H9 (cell line): ENCODE results near the gene FSTL4. TPM values are rescaled to one million over a fixed set of nuclear protein-coding genes. Genes with fewer than 3 reads are reported as not detected.

ENCODE experiments used
- DNase-seq: peaks from one replicate; pipeline ENCODE4 v3.0.0-alpha.2; 2017
- H2AFZ ChIP-seq: one replicate; pipeline ENCODE4 v1.6.1; 2013; ENCODE audit warnings: mild to moderate bottlenecking, low read length, control low read depth, moderate library complexity
- H2AK5ac ChIP-seq: 2 replicates; pipeline ENCODE4 v1.6.1; 2013; ENCODE audit warnings: low read length, control low read depth, mixed read lengths; ENCODE audit not compliant: insufficient read length
- H2BK120ac ChIP-seq: one replicate; pipeline ENCODE4 v1.6.1; 2013; ENCODE audit warnings: low read depth, mild to moderate bottlenecking, low read length, control low read depth, inconsistent platforms; ENCODE audit not compliant: poor library complexity, severe bottlenecking
- H2BK12ac ChIP-seq: 2 replicates; pipeline ENCODE4 v1.6.1; 2013; ENCODE audit warnings: low read length, control low read depth, mixed read lengths, low read depth; ENCODE audit not compliant: insufficient read length
- H2BK15ac ChIP-seq: 2 replicates; pipeline ENCODE4 v1.6.1; 2013; ENCODE audit warnings: low read depth, low read length, control low read depth
- H2BK20ac ChIP-seq: one replicate; pipeline ENCODE4 v1.6.1; 2013; ENCODE audit warnings: low read depth, mild to moderate bottlenecking, low read length, control low read depth, inconsistent platforms; ENCODE audit not compliant: poor library complexity, severe bottlenecking
- H2BK5ac ChIP-seq: 2 replicates; pipeline ENCODE4 v1.6.1; 2013; ENCODE audit warnings: low read length, control low read depth, mixed read lengths; ENCODE audit not compliant: insufficient read length
- H3K14ac ChIP-seq: 2 replicates; pipeline ENCODE4 v1.6.1; 2013; ENCODE audit warnings: low read length, control low read depth; ENCODE audit not compliant: insufficient read depth
- H3K18ac ChIP-seq: 2 replicates; pipeline ENCODE4 v1.6.1; 2013; ENCODE audit warnings: low read depth, mild to moderate bottlenecking, mixed read lengths, low read length, control low read depth; ENCODE audit not compliant: insufficient read length
- H3K23ac ChIP-seq: 2 replicates; pipeline ENCODE4 v1.6.1; 2013; ENCODE audit warnings: low read length, control low read depth, mixed read lengths, low read depth; ENCODE audit not compliant: insufficient read length
- H3K23me2 ChIP-seq: 2 replicates; pipeline ENCODE4 v1.6.1; 2013; ENCODE audit warnings: low read depth, mild to moderate bottlenecking, mixed read lengths, low read length, control low read depth; ENCODE audit not compliant: insufficient read length, poor library complexity, severe bottlenecking
- H3K27ac ChIP-seq: 2 replicates; pipeline ENCODE4 v1.5.1; 2013; ENCODE audit warnings: low read length, control low read depth, mixed read lengths, low read depth; ENCODE audit not compliant: insufficient read length
- H3K27me3 ChIP-seq: 2 replicates; pipeline ENCODE4 v1.6.1; 2013; ENCODE audit warnings: low read length, control low read depth, inconsistent platforms; ENCODE audit not compliant: insufficient read depth
- H3K4ac ChIP-seq: 2 replicates; pipeline ENCODE4 v1.6.1; 2013; ENCODE audit warnings: low read depth, mild to moderate bottlenecking, control low read depth, inconsistent platforms, low read length, moderate library complexity
- H3K4me1 ChIP-seq: 2 replicates; pipeline ENCODE4 v1.6.1; 2013; ENCODE audit warnings: low read length, control low read depth, inconsistent platforms; ENCODE audit not compliant: insufficient read depth
- H3K4me2 ChIP-seq: 2 replicates; pipeline ENCODE4 v1.6.1; 2013; ENCODE audit warnings: low read length, control low read depth, mixed read lengths; ENCODE audit not compliant: insufficient read length, insufficient read depth
- H3K56ac ChIP-seq: 2 replicates; pipeline ENCODE4 v1.6.1; 2013; ENCODE audit warnings: low read depth, mild to moderate bottlenecking, mixed read lengths, low read length, control low read depth; ENCODE audit not compliant: insufficient read length
- H3K79me1 ChIP-seq: 2 replicates; pipeline ENCODE4 v1.6.1; 2013; ENCODE audit warnings: low read depth, mild to moderate bottlenecking, moderate library complexity, low read length, control low read depth, inconsistent platforms; ENCODE audit not compliant: insufficient read depth, poor library complexity, severe bottlenecking
- H3K79me2 ChIP-seq: 2 replicates; pipeline ENCODE4 v1.6.1; 2013; ENCODE audit warnings: low read length, control low read depth, inconsistent platforms; ENCODE audit not compliant: insufficient read depth
- H3K9ac ChIP-seq: 2 replicates; pipeline ENCODE4 v1.6.1; 2013; ENCODE audit warnings: low read length, control low read depth, mixed read lengths; ENCODE audit not compliant: insufficient read length; ENCODE audit errors: extremely low read depth
- H3K9me3 ChIP-seq: one replicate; pipeline ENCODE4 v1.6.1; 2013; ENCODE audit warnings: low read depth, low read length, inconsistent platforms; ENCODE audit not compliant: control insufficient read depth
- H3T11ph ChIP-seq: one replicate; pipeline ENCODE4 v1.6.1; 2013; ENCODE audit warnings: mild to moderate bottlenecking, low read length, control low read depth, inconsistent platforms
- H4K20me1 ChIP-seq: one replicate; pipeline ENCODE4 v1.6.1; 2013; ENCODE audit not compliant: control insufficient read depth, insufficient read length, insufficient read depth
- H4K5ac ChIP-seq: 2 replicates; pipeline ENCODE4 v1.6.1; 2013; ENCODE audit warnings: low read depth, mild to moderate bottlenecking, mixed read lengths, low read length, control low read depth; ENCODE audit not compliant: insufficient read length
- H4K8ac ChIP-seq: replicated peaks from 2 replicates; pipeline ENCODE4 v1.6.1; 2013; ENCODE audit warnings: low read length, control low read depth, mixed read lengths, low read depth; ENCODE audit not compliant: insufficient read length
- H4K91ac ChIP-seq: 2 replicates; pipeline ENCODE4 v1.6.1; 2013; ENCODE audit warnings: low read depth, mild to moderate bottlenecking, moderate library complexity, mixed read lengths, low read length, control low read depth; ENCODE audit not compliant: insufficient read length
- H3K27ac Mint-ChIP-seq, 3 experiments: 2 replicates in 2 of 3; 3 replicates in 1 of 3; pipeline ENCODE4 v1.8.0; 2020 to 2021; ENCODE audit warnings: mixed read lengths in 3 of 3, mild to moderate bottlenecking in 1 of 3, moderate library complexity in 1 of 3
- H3K27me3 Mint-ChIP-seq: 2 replicates; pipeline ENCODE4 v1.8.0; 2021; ENCODE audit warnings: low read depth, mild to moderate bottlenecking, moderate library complexity, mixed read lengths
- H3K36me3 Mint-ChIP-seq, 3 experiments: 2 replicates in 2 of 3; 3 replicates in 1 of 3; pipeline ENCODE4 v1.8.0; 2020 to 2021; ENCODE audit warnings: low read depth in 3 of 3, mixed read lengths in 3 of 3; ENCODE audit not compliant: insufficient read depth in 1 of 3
- H3K4me1 Mint-ChIP-seq, 2 experiments: 2 replicates each; pipeline ENCODE4 v1.8.0; 2020; ENCODE audit warnings: mixed read lengths in 2 of 2
- H3K4me3 Mint-ChIP-seq, 2 experiments: 2 replicates in 1 of 2; 3 replicates in 1 of 2; pipeline ENCODE4 v1.8.0; 2020 to 2021; ENCODE audit warnings: mild to moderate bottlenecking in 2 of 2, mixed read lengths in 2 of 2, moderate library complexity in 1 of 2
- H3K9me3 Mint-ChIP-seq, 2 experiments: 2 replicates in 1 of 2; 3 replicates in 1 of 2; pipeline ENCODE4 v1.8.0; 2020; ENCODE audit warnings: mild to moderate bottlenecking in 2 of 2, mixed read lengths in 2 of 2, moderate library complexity in 1 of 2
- CTCF ChIP-seq: fragments of 200-600 bp; sonication (generic); conservative IDR thresholded peaks from 3 replicates; pipeline ENCODE4 v1.8.0; 2021; ENCODE audit warnings: antibody characterized with exemption, mild to moderate bottlenecking
- WGBS: extraction: QIAGEN DNeasy Blood & Tissue Kit; methylation state at CpG from one replicate; pipeline ENCODE4 v1.1.7; 2013; ENCODE audit warnings: missing lambda C conversion rate, low lambda C conversion rate, mixed read lengths; ENCODE audit not compliant: insufficient read length; ENCODE audit errors: extremely low coverage; 5-methylcytosine and 5-hydroxymethylcytosine counted together
- total RNA-seq: library from RNA; stranded (reverse); gene quantifications from 2 replicates; pipeline ENCODE4 v1.2.1, GENCODE V29; 2021

Gene FSTL4
- total RNA-seq, 1 experiment from 2014 or later, result 5.7 TPM

- Histone ChIP-seq H3K79me1 (no peaks in the 10 kb centered on the region), H3K14ac (no peak overlapping the region), H3K23ac (no peak overlapping the region), H3K56ac (no peak overlapping the region), H2BK15ac (no peak overlapping the region), H2BK5ac (no peak overlapping the region), H3K18ac (no peak overlapping the region), H2BK20ac (no peak overlapping the region), H2BK120ac (no peak overlapping the region), H3T11ph (no peak overlapping the region), H3K79me2 (no peaks in the 10 kb centered on the region), H3K4me1 (peaks cover 3% of the 10 kb centered on the region), H2AFZ (no peak overlapping the region), H3K4ac (no peak overlapping the region), H4K91ac (no peak overlapping the region), H3K27ac (no peak overlapping the region), H2BK12ac (no peak overlapping the region), H3K27me3 (no peaks in the 10 kb centered on the region), H3K9ac (no peak overlapping the region), H4K8ac (no peak overlapping the region), H3K9me3 (no peaks in the 10 kb centered on the region), H4K20me1 (no peaks in the 10 kb centered on the region), H4K5ac (no peak overlapping the region), H3K4me2 (no peak overlapping the region), H3K23me2 (no peaks in the 10 kb centered on the region), H2AK5ac (no peak overlapping the region)
- Mint-ChIP-seq H3K9me3 (peaks cover 0 to 2% of the 10 kb centered on the region in 2 experiments; a peak in 2 of 5 replicates), H3K36me3 (no peaks in the 10 kb centered on the region), H3K27ac (no peak overlapping the region), H3K27me3 (no peaks in the 10 kb centered on the region), H3K4me3 (no peak overlapping the region), H3K4me1 (peaks cover 20 to 22% of the 10 kb centered on the region in 2 experiments)
- no peak for TF ChIP-seq CTCF
- WGBS, result no CpG with 5 or more reads among the region's 4 CpGs
- DNase-seq, result no peak
These were observed 263.9 kb downstream of the FSTL4 start for GRCh38 chr5:133348406-133348805.
